Stimulated activated CD4-positive, alpha-beta T cell treated with anti-CD3 and anti-CD28 coated beads, Interleukin-4, amount 100 ng/mL, for 48 hours (primary cell): Measurements from ENCODE around the gene HES4.
"Not testable (repeated sequence)": the region's sequence is repeated elsewhere in the genome, so short reads cannot be mapped to it uniquely, and the experiment has no call there.

Source experiments
- DNase-seq, 2 donors: peaks; one replicate each; pipeline ENCODE4 v3.0.0-alpha.2; 2020; ENCODE audit warnings: low read depth in 2 of 2

Gene HES4

GRCh38 chr1:1033731-1034438 lies 34.0 kb upstream of the HES4 start:
- no peak for DNase-seq

- peak; percentile 89 to 91 for DNase-seq
Measured at GRCh38 chr1:1033009-1033587, 33.2 kb upstream of the HES4 start.

- DNase-seq, result no peak
Measured at GRCh38 chr1:1032424-1032823, 32.5 kb upstream of the HES4 start.

- no peak for DNase-seq
Measured at GRCh38 chr1:1031659-1032235, 31.9 kb upstream of the HES4 start.

- DNase-seq, result not testable (repeated sequence)
Measured at GRCh38 chr1:1030867-1031658, 31.2 kb upstream of the HES4 start.

- no peak for DNase-seq
Measured at GRCh38 chr1:1027791-1028190, 27.9 kb upstream of the HES4 start.

- no peak for DNase-seq
Measured at GRCh38 chr1:1026599-1027413, 26.9 kb upstream of the HES4 start.

GRCh38 chr1:1025730-1026129 lies 25.8 kb upstream of the HES4 start:
- DNase-seq, result no peak

GRCh38 chr1:1024771-1025699 lies 25.1 kb upstream of the HES4 start:
- no peak for DNase-seq

- no peak for DNase-seq
Measured at GRCh38 chr1:1024149-1024770, 24.4 kb upstream of the HES4 start.

GRCh38 chr1:1023700-1024099 lies 23.8 kb upstream of the HES4 start:
- DNase-seq, result no peak

GRCh38 chr1:1022302-1023009 lies 22.6 kb upstream of the HES4 start:
- DNase-seq, result no peak

- no peak for DNase-seq
Measured at GRCh38 chr1:1021920-1022259, 22.0 kb upstream of the HES4 start.

- no peak for DNase-seq
Measured at GRCh38 chr1:1021010-1021919, 21.4 kb upstream of the HES4 start.

GRCh38 chr1:1020415-1021009 lies 20.6 kb upstream of the HES4 start:
- no peak for DNase-seq

GRCh38 chr1:1020000-1020404 lies 20.1 kb upstream of the HES4 start, which contains the start of gene AGRN:
TSS of gene AGRN (plus strand) at chr1:1020120. CDS start at chr1:1020173, 53 bp downstream.
- no peak for DNase-seq

GRCh38 chr1:1019122-1019999 lies 19.5 kb upstream of the HES4 start:
- peak; percentile 72 to 76 for DNase-seq
